CD14-positive monocyte (primary cell): Measurements from ENCODE around the gene GCSAM. TPM values are rescaled to one million over a fixed set of nuclear protein-coding genes. Genes with fewer than 3 reads are reported as not detected.

Experiments
- DNase-seq, 3 donors: peaks; one replicate each; pipeline ENCODE4 v3.0.0-alpha.2; 2011 to 2022
- H2AFZ ChIP-seq: 2 replicates; pipeline ENCODE4 v1.6.0; 2012; ENCODE audit warnings: mild to moderate bottlenecking, low read depth, low read length, inconsistent platforms; ENCODE audit not compliant: insufficient read depth, poor library complexity, severe bottlenecking
- H3K27ac ChIP-seq, 2 donors: 1 replicate in 1 of 2; 2 replicates in 1 of 2; pipeline ENCODE4 v1.5.1; 2012 to 2013; ENCODE audit warnings: low read length in 2 of 2, control low read depth in 1 of 2, inconsistent platforms in 1 of 2, low read depth in 1 of 2, mild to moderate bottlenecking in 1 of 2
- H3K27me3 ChIP-seq, 2 donors: one replicate each; pipeline versions ENCODE4 v1.6.0 to v1.6.1; 2011 to 2013; ENCODE audit warnings: low read length in 2 of 2; ENCODE audit not compliant: control insufficient read depth in 2 of 2, insufficient read depth in 2 of 2
- H3K36me3 ChIP-seq, 2 donors: replicated peaks in 1 of 2; 1 replicate in 1 of 2; 2 replicates in 1 of 2; pipeline versions ENCODE4 v1.5.1 to v1.6.1; 2012 to 2013; ENCODE audit warnings: low read length in 2 of 2, control low read depth in 1 of 2, inconsistent platforms in 1 of 2, mild to moderate bottlenecking in 1 of 2; ENCODE audit not compliant: insufficient read depth in 2 of 2, control insufficient read depth in 1 of 2
- H3K4me1 ChIP-seq, 2 donors: 1 replicate in 1 of 2; 2 replicates in 1 of 2; pipeline versions ENCODE4 v1.5.1 to v1.6.1; 2012 to 2013; ENCODE audit warnings: low read length in 2 of 2, control low read depth in 1 of 2, inconsistent platforms in 1 of 2, mild to moderate bottlenecking in 1 of 2, moderate library complexity in 1 of 2; ENCODE audit not compliant: insufficient read depth in 2 of 2, control insufficient read depth in 1 of 2
- H3K4me2 ChIP-seq: replicated peaks from 2 replicates; pipeline ENCODE3; 2012; ENCODE audit warnings: low read length, moderate library complexity, mild to moderate bottlenecking; ENCODE audit not compliant: poor library complexity, severe bottlenecking; ENCODE audit errors: extremely low read depth
- H3K4me3 ChIP-seq, 3 experiments: fragments of 200-600 bp in 1 of 3; sonication (generic) in 1 of 3; replicated peaks in 1 of 3; 1 replicate in 2 of 3; 2 replicates in 1 of 3; pipeline ENCODE4 v1.5.1; 2011 to 2013; ENCODE audit warnings: low read length in 3 of 3, mild to moderate bottlenecking in 3 of 3, control low read depth in 2 of 3, low read depth in 2 of 3, inconsistent platforms in 1 of 3, moderate library complexity in 1 of 3
- H3K79me2 ChIP-seq: 2 replicates; pipeline ENCODE4 v1.6.0; 2012; ENCODE audit warnings: mild to moderate bottlenecking, control low read depth, inconsistent platforms, low read length, moderate library complexity; ENCODE audit not compliant: insufficient read depth
- H3K9ac ChIP-seq: 2 replicates; pipeline ENCODE4 v1.6.0; 2017; ENCODE audit warnings: low read length, mild to moderate bottlenecking; ENCODE audit not compliant: insufficient read depth, poor library complexity, severe bottlenecking
- H3K9me3 ChIP-seq, 2 donors: replicated peaks in 1 of 2; 1 replicate in 1 of 2; 2 replicates in 1 of 2; pipeline versions ENCODE4 v1.5.1 to v1.6.1; 2012 to 2013; ENCODE audit warnings: low read length in 2 of 2, control low read depth in 1 of 2; ENCODE audit not compliant: control insufficient read depth in 1 of 2, insufficient read depth in 1 of 2
- H4K20me1 ChIP-seq: 2 replicates; pipeline ENCODE4 v1.6.0; 2012; ENCODE audit warnings: mild to moderate bottlenecking, low read length, control low read depth, moderate library complexity; ENCODE audit not compliant: insufficient read depth
- H3K27ac Mint-ChIP-seq, 7 donors: one replicate each; pipeline ENCODE4 v1.8.0; 2020; ENCODE audit warnings: mild to moderate bottlenecking in 7 of 7, mixed read lengths in 7 of 7, moderate library complexity in 6 of 7, inconsistent platforms in 2 of 7
- H3K27me3 Mint-ChIP-seq, 3 donors: one replicate each; pipeline ENCODE4 v1.8.0; 2021 to 2022; ENCODE audit warnings: low read depth in 3 of 3, mild to moderate bottlenecking in 3 of 3, mixed read lengths in 3 of 3, moderate library complexity in 3 of 3, inconsistent platforms in 1 of 3
- H3K36me3 Mint-ChIP-seq, 2 donors: one replicate each; pipeline ENCODE4 v1.8.0; 2020; ENCODE audit warnings: mixed read lengths in 2 of 2, inconsistent platforms in 1 of 2, mild to moderate bottlenecking in 1 of 2
- H3K4me1 Mint-ChIP-seq: one replicate; pipeline ENCODE4 v1.8.0; 2020; ENCODE audit warnings: mild to moderate bottlenecking, mixed read lengths
- H3K4me3 Mint-ChIP-seq, 2 donors: one replicate each; pipeline ENCODE4 v1.8.0; 2020; ENCODE audit warnings: mild to moderate bottlenecking in 2 of 2, mixed read lengths in 2 of 2, moderate library complexity in 1 of 2
- H3K9me3 Mint-ChIP-seq, 7 donors: one replicate each; pipeline ENCODE4 v1.8.0; 2020 to 2022; ENCODE audit warnings: mixed read lengths in 7 of 7, mild to moderate bottlenecking in 6 of 7, moderate library complexity in 6 of 7, inconsistent platforms in 2 of 7
- WGBS: methylation state at CpG from one replicate; pipeline ENCODE4 v1.1.5; 2013; ENCODE audit warnings: missing lambda C conversion rate; ENCODE audit not compliant: insufficient coverage; 5-methylcytosine and 5-hydroxymethylcytosine counted together
- intact Hi-C, 2 donors: fragments of 100-400 bp; cut with micrococcal nuclease; formaldehyde crosslinking; loops; one replicate each; pipeline versions ENCODE4 v1.15.0 to v1.15.1; 2023
- polyA plus RNA-seq, 3 donors: library from polyadenylated mRNA; depleted of rRNA in 1 of 3; unstranded in 2 of 3; stranded (reverse) in 1 of 3; fragments of 300-500 nt in 2 of 3; fragments of >200 nt in 1 of 3; fragmentation: Illumina TruSeq in 2 of 3; gene quantifications; 1 replicate in 2 of 3; 2 replicates in 1 of 3; pipeline ENCODE4 v1.2.3, GENCODE V29; 2012 to 2021
- TF ChIP-seq, protein P1 (sequence below): fragments of 200-600 bp; IDR thresholded peaks from one replicate; pipeline ENCODE4 v1.8.0; 2022; ENCODE audit warnings: antibody characterized with exemption, mild to moderate bottlenecking

Gene GCSAM
- polyA plus RNA-seq, 3 donors, result 0.10 to 0.16 TPM; not detected in 1

- no peaks in the 10 kb centered on the region for H4K20me1 ChIP-seq
- Mint-ChIP-seq H3K27me3 (peaks cover 0 to 12% (median 5%) of the 10 kb centered on the region in 3 donors), H3K9me3 (no peaks in the 10 kb centered on the region), H3K36me3 (peaks cover 0 to 3% of the 10 kb centered on the region in 2 donors), H3K27ac (no peak overlapping the region), H3K4me1 (peaks cover 43% of the 10 kb centered on the region), H3K4me3 (no peak overlapping the region)
- peaks cover 38 to 39% of the 10 kb centered on the region in 2 donors for H3K4me1 ChIP-seq
- no peak for DNase-seq
- no peak overlapping the region for H2AFZ ChIP-seq
- intact Hi-C loops, result no loop called here
- no peak overlapping the region for H3K4me3 ChIP-seq
- H3K36me3 ChIP-seq, result no peaks in the 10 kb centered on the region
- no peak overlapping the region for H3K27ac ChIP-seq
- no peaks in the 10 kb centered on the region for H3K79me2 ChIP-seq
- H3K9ac ChIP-seq, result no peak overlapping the region
- no CpG with 5 or more reads among the region's 6 CpGs for WGBS
- no peaks in the 10 kb centered on the region for H3K9me3 ChIP-seq
- TF ChIP-seq, protein P1, sequence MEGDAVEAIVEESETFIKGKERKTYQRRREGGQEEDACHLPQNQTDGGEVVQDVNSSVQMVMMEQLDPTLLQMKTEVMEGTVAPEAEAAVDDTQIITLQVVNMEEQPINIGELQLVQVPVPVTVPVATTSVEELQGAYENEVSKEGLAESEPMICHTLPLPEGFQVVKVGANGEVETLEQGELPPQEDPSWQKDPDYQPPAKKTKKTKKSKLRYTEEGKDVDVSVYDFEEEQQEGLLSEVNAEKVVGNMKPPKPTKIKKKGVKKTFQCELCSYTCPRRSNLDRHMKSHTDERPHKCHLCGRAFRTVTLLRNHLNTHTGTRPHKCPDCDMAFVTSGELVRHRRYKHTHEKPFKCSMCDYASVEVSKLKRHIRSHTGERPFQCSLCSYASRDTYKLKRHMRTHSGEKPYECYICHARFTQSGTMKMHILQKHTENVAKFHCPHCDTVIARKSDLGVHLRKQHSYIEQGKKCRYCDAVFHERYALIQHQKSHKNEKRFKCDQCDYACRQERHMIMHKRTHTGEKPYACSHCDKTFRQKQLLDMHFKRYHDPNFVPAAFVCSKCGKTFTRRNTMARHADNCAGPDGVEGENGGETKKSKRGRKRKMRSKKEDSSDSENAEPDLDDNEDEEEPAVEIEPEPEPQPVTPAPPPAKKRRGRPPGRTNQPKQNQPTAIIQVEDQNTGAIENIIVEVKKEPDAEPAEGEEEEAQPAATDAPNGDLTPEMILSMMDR, result no peak
- no peak overlapping the region for H3K4me2 ChIP-seq
- no peaks in the 10 kb centered on the region for H3K27me3 ChIP-seq
Measured at GRCh38 chr3:112115806-112116383, 17.2 kb downstream of the GCSAM start.

GRCh38 chr3:112115161-112115739, 17.8 kb downstream of the GCSAM start:
- Histone ChIP-seq H3K36me3 (no peaks in the 10 kb centered on the region), H3K79me2 (no peaks in the 10 kb centered on the region), H3K4me3 (no peak overlapping the region), H3K27ac (no peak overlapping the region), H4K20me1 (no peaks in the 10 kb centered on the region), H3K27me3 (no peaks in the 10 kb centered on the region), H3K4me2 (no peak overlapping the region), H2AFZ (no peak overlapping the region), H3K9ac (no peak overlapping the region), H3K4me1 (peaks cover 32 to 34% of the 10 kb centered on the region in 2 donors), H3K9me3 (no peaks in the 10 kb centered on the region)
- Mint-ChIP-seq H3K4me1 (peaks cover 39% of the 10 kb centered on the region), H3K27me3 (peaks cover 0 to 12% (median 5%) of the 10 kb centered on the region in 3 donors), H3K27ac (no peak overlapping the region), H3K36me3 (peaks cover 0 to 3% of the 10 kb centered on the region in 2 donors), H3K9me3 (no peaks in the 10 kb centered on the region), H3K4me3 (peak overlapping the region in 1 of 2 donors; percentile 33)
- intact Hi-C loops, result no loop called here
- no peak for DNase-seq
- TF ChIP-seq, protein P1, result no peak
- no CpG with 5 or more reads among the region's 6 CpGs for WGBS
